Measurements from ENCODE around the gene GNB4.

The GNB4 gene

GRCh38 chr3:179432451-179432850 is 18.8 kb downstream of the GNB4 start:
- DNase-seq, result no peak

GRCh38 chr3:179432021-179432420 is 19.2 kb downstream of the GNB4 start:
- DNase-seq, result no peak

DNA sequence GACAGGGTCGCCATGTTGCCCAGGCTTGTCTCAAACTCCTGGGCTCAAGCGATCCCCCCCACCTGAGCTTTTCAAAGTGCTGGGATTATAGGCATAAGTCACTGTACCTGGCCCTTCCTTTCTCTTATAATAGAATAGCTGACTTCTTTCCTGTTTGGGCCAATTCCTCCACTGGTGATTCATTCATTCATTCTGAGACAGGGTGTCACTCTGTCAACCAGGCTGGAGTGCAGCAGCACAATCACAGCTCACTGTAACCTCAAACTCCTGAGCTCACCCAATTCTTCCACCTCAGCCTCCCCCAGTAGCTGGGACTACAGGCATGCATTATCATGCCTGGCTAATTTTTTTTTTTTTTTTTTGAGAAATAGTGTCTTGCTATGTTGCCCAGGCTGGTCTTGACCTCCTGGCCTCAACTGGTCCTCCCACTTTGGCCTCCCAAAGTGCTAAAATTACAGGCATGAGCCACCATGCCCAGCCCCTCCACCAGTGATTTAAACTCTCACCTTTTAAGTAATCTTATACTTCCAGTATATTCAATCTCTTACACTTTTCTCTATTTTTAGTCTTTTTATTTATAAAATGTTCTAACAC is 20.9 kb downstream of the GNB4 start:
- no peak for DNase-seq

- no peak for DNase-seq
Measured at GRCh38 chr3:179428876-179429548, 22.3 kb downstream of the GNB4 start.

- no peak for DNase-seq
Measured at GRCh38 chr3:179425075-179425474, 26.2 kb downstream of the GNB4 start.

DNA sequence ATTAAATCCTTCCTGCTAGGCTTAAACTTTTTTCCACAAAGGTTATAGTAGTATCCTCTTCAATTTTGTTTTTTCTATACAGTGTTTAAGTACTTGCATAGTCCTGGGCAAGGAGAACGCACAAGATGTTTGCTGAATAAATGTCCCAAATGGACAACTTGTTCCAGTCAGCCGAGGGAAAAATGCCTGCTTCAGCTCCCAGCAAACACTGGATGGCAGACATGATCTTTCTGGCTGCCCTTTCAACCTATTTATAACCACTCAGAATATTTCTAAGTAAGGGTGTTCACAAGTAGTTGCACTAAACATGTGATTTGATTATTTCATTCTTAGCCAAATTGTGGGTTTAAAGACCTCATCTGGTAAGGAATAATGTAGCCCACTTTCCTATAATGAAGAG is 29.8 kb downstream of the GNB4 start:
- peak; percentile 13 for DNase-seq

- no peak for DNase-seq
Measured at GRCh38 chr3:179418610-179419009, 32.7 kb downstream of the GNB4 start.

- DNase-seq, result no peak
Measured at GRCh38 chr3:179416681-179417080, 34.6 kb downstream of the GNB4 start.

GRCh38 chr3:179415377-179415776 is 35.9 kb downstream of the GNB4 start:
- no peak for DNase-seq

GRCh38 chr3:179414804-179415203 is 36.5 kb downstream of the GNB4 start:
- no peak for DNase-seq

DNA sequence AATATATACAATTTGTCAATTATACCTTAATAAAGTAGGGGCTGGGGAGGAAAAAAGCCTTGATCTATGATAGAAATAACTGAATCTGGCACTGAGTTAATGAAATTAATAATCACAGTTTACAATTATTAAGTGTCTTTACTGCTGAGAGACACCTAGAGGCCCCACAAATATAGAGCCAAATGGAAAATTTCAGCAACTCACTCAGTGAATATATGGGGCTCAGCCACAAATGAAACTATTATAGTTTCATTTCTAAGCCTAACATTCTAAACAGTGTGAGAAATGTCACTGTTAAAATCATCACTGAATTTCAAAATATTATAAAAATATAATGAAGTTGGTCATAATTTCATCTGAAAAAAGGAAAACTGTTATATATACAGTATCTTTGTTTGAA is 40.3 kb downstream of the GNB4 start:
- no peak for DNase-seq

- no peak for DNase-seq
Measured at GRCh38 chr3:179410331-179410730, 40.9 kb downstream of the GNB4 start.

GRCh38 chr3:179404307-179404706 is 47.0 kb downstream of the GNB4 start:
- no peak for DNase-seq

DNA sequence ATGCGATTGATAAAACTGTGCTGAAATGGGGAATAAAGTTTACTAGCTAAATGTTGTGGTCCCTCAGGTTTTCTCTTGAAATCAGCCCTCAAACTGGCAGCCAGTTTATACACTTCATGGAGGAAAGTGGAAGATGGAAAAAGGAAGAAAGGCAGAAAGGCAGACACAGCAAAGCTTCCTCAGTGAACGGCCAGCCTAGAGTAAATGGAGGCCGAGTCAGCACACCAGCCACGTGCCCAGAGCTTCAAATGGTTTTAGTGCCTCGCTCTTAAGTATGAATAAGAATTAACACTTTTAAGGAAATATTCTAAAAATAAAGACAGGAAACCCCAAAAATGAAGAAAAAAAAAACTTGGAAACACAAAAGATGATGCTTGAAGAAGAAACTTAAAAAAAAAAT is 48.3 kb downstream of the GNB4 start:
- DNase-seq, result no peak

DNA sequence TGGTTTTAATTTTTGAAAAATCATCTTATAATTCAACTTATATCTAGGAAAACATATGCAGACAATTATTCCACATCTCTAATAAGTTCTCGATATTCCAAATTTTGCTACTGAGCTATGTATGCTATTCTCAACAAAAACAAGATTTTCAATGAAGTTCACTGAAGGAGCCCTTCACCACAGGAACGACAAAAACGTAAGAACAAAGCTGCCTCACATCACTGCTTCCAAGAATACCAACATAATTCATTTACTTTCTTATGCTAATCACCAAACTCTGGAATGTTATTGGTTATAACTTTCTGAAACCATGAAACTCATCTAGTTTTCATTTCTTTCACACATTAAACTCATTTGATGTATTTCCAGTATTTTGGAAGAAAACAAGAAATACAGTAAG is 49.7 kb downstream of the GNB4 start:
- DNase-seq, result no peak

GRCh38 chr3:179398574-179399231 is 52.6 kb downstream of the GNB4 start:
- DNase-seq, result no peak

DNA sequence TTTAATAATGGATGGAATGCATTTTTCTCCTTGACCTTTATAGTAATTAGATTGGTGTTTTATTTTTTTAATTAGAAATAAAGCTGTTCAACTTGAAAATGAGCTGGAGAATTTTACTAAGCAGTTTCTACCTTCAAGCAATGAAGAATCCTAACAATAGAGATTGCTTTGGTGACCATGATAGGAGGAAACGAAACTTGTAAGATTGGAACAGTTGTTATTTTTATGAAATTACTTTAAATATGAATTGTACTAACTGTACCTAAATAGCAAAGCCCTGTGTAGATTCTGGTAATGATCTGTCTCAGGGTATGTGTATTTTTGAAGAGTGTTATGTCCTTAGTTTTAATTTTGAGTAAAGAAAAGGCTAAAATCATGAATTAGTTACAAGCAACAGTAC is 59.4 kb downstream of the GNB4 start:
- no peak for DNase-seq

DNA sequence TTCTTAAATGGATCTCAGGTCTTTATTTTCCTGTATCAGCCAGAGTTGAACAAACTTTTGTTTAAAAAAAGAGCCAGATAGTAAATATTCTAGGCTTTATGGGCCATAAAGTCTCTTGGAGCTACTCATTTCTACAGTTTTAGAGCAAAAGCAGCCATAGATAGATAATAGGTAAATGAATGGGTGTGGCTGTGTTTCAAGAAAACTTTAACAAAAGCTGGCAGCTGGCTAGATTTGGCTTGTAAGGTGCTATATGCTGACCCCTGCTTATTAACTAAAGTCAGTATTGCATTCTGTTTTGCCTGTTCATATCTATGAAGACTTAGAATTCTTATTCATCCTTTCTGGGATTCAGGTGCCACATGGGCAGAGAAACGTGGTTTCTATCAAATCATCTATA is 74.8 kb downstream of the GNB4 start:
- no peak for DNase-seq

GRCh38 chr3:179375091-179375999 is 75.9 kb downstream of the GNB4 start:
- DNase-seq, result no peak

DNA sequence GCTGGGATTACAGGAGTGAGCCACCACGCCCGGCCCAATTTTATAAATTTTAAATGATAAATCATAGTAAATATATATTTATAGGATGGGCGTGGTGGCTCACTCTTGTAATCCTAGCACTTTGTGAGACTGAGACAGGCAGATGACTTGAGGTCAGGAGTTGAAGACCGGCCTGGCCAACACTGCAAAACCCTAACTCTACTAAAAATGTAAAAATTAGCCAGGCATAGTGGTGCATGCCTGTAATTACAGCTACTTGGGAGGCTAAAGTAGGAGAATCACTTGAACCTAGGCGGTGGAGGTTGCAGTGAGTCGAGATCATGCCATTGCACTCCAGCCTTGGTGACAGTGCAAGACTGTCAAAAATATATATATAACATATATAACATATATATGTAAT is 77.3 kb downstream of the GNB4 start:
- no peak for DNase-seq

- DNase-seq, result no peak
Measured at GRCh38 chr3:179369621-179370020, 81.6 kb downstream of the GNB4 start.

DNA sequence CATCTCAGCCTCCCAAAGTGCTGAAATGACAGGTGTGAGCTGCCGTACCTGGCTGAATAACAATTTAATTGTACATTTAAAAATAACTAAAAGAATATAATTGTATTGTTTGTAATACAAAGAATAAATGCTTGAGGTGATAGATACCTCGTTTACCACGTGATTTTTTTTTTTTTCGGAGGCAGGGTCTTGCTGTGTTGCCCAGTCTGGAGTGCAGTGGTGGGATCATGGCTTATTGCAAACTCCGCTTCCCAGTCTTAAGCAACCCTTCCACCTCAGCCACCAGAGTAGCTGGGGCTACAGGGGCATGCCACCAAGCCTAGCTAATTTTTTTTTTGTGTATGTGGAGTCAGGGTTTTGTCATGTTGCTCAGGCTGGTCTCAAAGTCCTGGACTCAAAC is 87.9 kb downstream of the GNB4 start:
- no peak for DNase-seq

DNA sequence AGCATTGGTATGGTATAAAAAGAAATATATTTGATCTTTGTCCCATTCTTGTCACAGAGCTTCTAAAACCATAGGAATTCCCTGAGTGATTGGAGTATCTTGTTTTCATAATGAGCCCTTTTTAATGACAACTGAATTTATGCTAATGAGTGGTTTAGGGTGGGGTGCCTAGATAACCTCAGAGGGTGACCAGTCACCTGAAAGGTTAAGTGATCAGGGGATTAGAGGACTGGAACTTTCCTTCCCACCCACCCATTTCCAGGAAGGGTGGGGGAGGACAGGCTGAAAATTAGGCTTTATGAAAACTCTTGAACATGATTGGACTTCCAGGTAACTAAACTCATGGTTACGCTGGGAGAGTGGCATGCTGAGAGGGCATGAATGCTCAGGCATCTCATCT is 95.3 kb downstream of the GNB4 start:
- DNase-seq, result no peak
